Endothelial cell of umbilical vein (primary cell): ENCODE results near the gene FTSJ1. TPM values are rescaled to one million over a fixed set of nuclear protein-coding genes. Genes with fewer than 3 reads are reported as not detected.
A peak's percentile ranks its signal among the peaks of the same experiment; 100 is the strongest.

ENCODE experiments used
- BruUV-seq: library from RNA; stranded (reverse); fragments of 400-500 nt; replicated peaks from 2 replicates; lab custom pipeline; 2021; lab: Mats Ljungman, UMichigan
- CTCF ChIA-PET: fragments of 300-600, 350-600 bp; sonication (Branson Sonifier 250); formaldehyde crosslinking; loops from one replicate; lab custom pipeline; 2021; ENCODE audit warnings: antibody characterized with exemption, inconsistent platforms; lab: Charles Lee
- POLR2A ChIA-PET: fragments of 300-600, 350-600 bp; sonication (Branson Sonifier 250); formaldehyde crosslinking; loops from one replicate; lab custom pipeline; 2021; ENCODE audit warnings: antibody characterized with exemption, inconsistent platforms; lab: Charles Lee
- DNase-seq: peaks from one replicate; pipeline ENCODE4 v3.0.0-alpha.2; 2011; ENCODE audit warnings: low read depth, low spot score
- FAIRE-seq: peaks from 2 replicates; lab custom pipeline; 2011; peaks lifted over from hg19 to GRCh38; lab: Jason Lieb, UNC
- H2AFZ ChIP-seq: 2 replicates; pipeline ENCODE4 v1.6.0; 2012; ENCODE audit warnings: low read depth, low read length, control low read depth, inconsistent platforms
- H3K27ac ChIP-seq: 2 replicates; pipeline ENCODE4 v1.5.1; 2011; ENCODE audit warnings: low read depth, mild to moderate bottlenecking, control low read depth, low read length, moderate library complexity; ENCODE audit not compliant: insufficient read depth
- H3K27me3 ChIP-seq, 2 experiments: 2 replicates each; pipeline versions ENCODE4 v1.6.0 to v1.6.1; 2011; ENCODE audit warnings: low read length in 2 of 2, mixed read lengths in 1 of 2; ENCODE audit not compliant: control insufficient read depth in 2 of 2, insufficient read depth in 2 of 2
- H3K36me3 ChIP-seq, 2 experiments: 2 replicates in 1 of 2; 3 replicates in 1 of 2; pipeline ENCODE4 v1.5.1; 2011; ENCODE audit warnings: low read length in 2 of 2, mild to moderate bottlenecking in 1 of 2, moderate library complexity in 1 of 2; ENCODE audit not compliant: control insufficient read depth in 2 of 2, insufficient read depth in 2 of 2; ENCODE audit errors: extremely low read depth in 1 of 2
- H3K4me1 ChIP-seq: 3 replicates; pipeline ENCODE4 v1.5.1; 2011; ENCODE audit warnings: mild to moderate bottlenecking, low read length; ENCODE audit not compliant: control insufficient read depth, insufficient read depth; ENCODE audit errors: extremely low read depth
- H3K4me2 ChIP-seq: 2 replicates; pipeline ENCODE4 v1.6.1; 2011; ENCODE audit warnings: low read length, control low read depth, mixed read lengths; ENCODE audit not compliant: insufficient read depth
- H3K4me3 ChIP-seq, 3 experiments: fragments of 200-600 bp in 1 of 3; sonication (generic), shearing (Covaris generic) in 1 of 3; replicated peaks in 1 of 3; 2 replicates each; pipeline ENCODE4 v1.5.1; 2011 to 2016; ENCODE audit warnings: control low read depth in 3 of 3, low read length in 3 of 3, mild to moderate bottlenecking in 2 of 3, inconsistent platforms in 1 of 3, low read depth in 1 of 3, moderate library complexity in 1 of 3; ENCODE audit not compliant: insufficient read depth in 1 of 3
- H3K79me2 ChIP-seq: 2 replicates; pipeline ENCODE4 v1.6.0; 2012; ENCODE audit warnings: low read length, inconsistent platforms; ENCODE audit not compliant: control insufficient read depth, insufficient read depth
- H3K9ac ChIP-seq: replicated peaks from 2 replicates; pipeline ENCODE3; 2011; ENCODE audit warnings: low read length, control low read depth; ENCODE audit not compliant: insufficient read depth; ENCODE audit errors: extremely low read depth
- H3K9me1 ChIP-seq: replicated peaks from 3 replicates; pipeline ENCODE4 v1.6.0; 2011; ENCODE audit warnings: mild to moderate bottlenecking, low read length; ENCODE audit not compliant: control insufficient read depth, insufficient read depth; ENCODE audit errors: extremely low read depth
- H3K9me3 ChIP-seq: replicated peaks from 2 replicates; pipeline ENCODE4 v1.5.1; 2012; ENCODE audit warnings: low read length, inconsistent platforms; ENCODE audit not compliant: control insufficient read depth, insufficient read depth
- H4K20me1 ChIP-seq: replicated peaks from 2 replicates; pipeline ENCODE3; 2011; ENCODE audit warnings: mild to moderate bottlenecking, low read length; ENCODE audit not compliant: control insufficient read depth, insufficient read depth; ENCODE audit errors: extremely low read depth
- EZH2 ChIP-seq: IDR thresholded peaks from 2 replicates; pipeline ENCODE4 v1.6.1; 2012; ENCODE audit warnings: borderline replicate concordance, low read depth, mild to moderate bottlenecking, moderate library complexity, low read length, inconsistent platforms; ENCODE audit not compliant: severe bottlenecking
- FOS ChIP-seq: IDR thresholded peaks from 2 replicates; pipeline ENCODE4 v1.6.1; 2011; ENCODE audit warnings: mild to moderate bottlenecking, low read length, moderate library complexity, borderline replicate concordance; ENCODE audit not compliant: insufficient read depth
- MYC ChIP-seq: IDR thresholded peaks from one replicate; pipeline ENCODE4 v1.6.1; 2011; ENCODE audit warnings: mild to moderate bottlenecking, low read depth, low read length
- POLR2A ChIP-seq: IDR thresholded peaks from 2 replicates; pipeline ENCODE4 v1.6.1; 2012; ENCODE audit warnings: low read depth, mild to moderate bottlenecking, control low read depth, low read length
- dilution Hi-C: fragments of 300-500 bp; cut with MboI; formaldehyde crosslinking; loops from one replicate; pipeline ENCODE4 v1.15.0; 2019; ENCODE audit warnings: low sequenced_read_pairs; ENCODE audit not compliant: extremely low pct_ligation_motif_present
- intact Hi-C: fragments of 100-400 bp; cut with micrococcal nuclease; formaldehyde crosslinking; loops from one replicate; pipeline ENCODE4 v1.10.0; 2022
- polyA plus RNA-seq, 4 experiments: library from polyadenylated mRNA; depleted of rRNA in 3 of 4; stranded (reverse) in 3 of 4; unstranded in 1 of 4; fragments of >200 nt; gene quantifications; 2 replicates each; pipeline versions ENCODE4 v1.2.1 to v1.2.3, GENCODE V29; 2011 to 2012; ENCODE audit warnings: missing spikeins in 1 of 4
- total RNA-seq: library from RNA; stranded (reverse); gene quantifications from 2 replicates; pipeline ENCODE4 v1.2.3, GENCODE V29; 2021
- TF ChIP-seq, protein P1 (sequence below), 2 donors: IDR thresholded peaks; 1 replicate in 1 of 2; 2 replicates in 1 of 2; pipeline ENCODE4 v1.5.1; 2011; ENCODE audit warnings: low read length in 2 of 2, mild to moderate bottlenecking in 2 of 2, moderate library complexity in 2 of 2, control low read depth in 1 of 2, inconsistent platforms in 1 of 2, low read depth in 1 of 2; ENCODE audit not compliant: insufficient read depth in 1 of 2; ENCODE audit errors: extremely low read depth in 1 of 2
- TF ChIP-seq, protein P2 (sequence below): IDR thresholded peaks from 2 replicates; pipeline ENCODE4 v1.6.1; 2011; ENCODE audit not compliant: insufficient read depth, insufficient read length

Gene FTSJ1
- total and polyA plus RNA-seq, 2 donors (not counting 3 experiments of a cell fraction or from before 2014, with no cell fraction given), result 59.9 to 63.9 TPM

- POLR2A ChIA-PET, result no interaction called here
- Histone ChIP-seq H4K20me1 (no peaks in the 10 kb centered on the region), H3K79me2 (no peaks in the 10 kb centered on the region), H3K4me1 (peaks cover 7% of the 10 kb centered on the region), H3K4me2 (no peak overlapping the region), H3K36me3 (no peaks in the 10 kb centered on the region), H3K27ac (no peak overlapping the region), H3K27me3 (no peaks in the 10 kb centered on the region), H3K4me3 (no peak overlapping the region), H3K9ac (no peak overlapping the region), H3K9me3 (no peaks in the 10 kb centered on the region), H2AFZ (no peak overlapping the region), H3K9me1 (no peaks in the 10 kb centered on the region)
- intact Hi-C loops, result no loop called here
- CTCF ChIA-PET, result interaction anchor here (3.0 kb wide), 1 partner anchor 409 kb away, joined by 40 read pairs; no protein-coding TSS in a partner anchor
- FAIRE-seq (no peak), DNase-seq (no peak)
- no TSS peak for BruUV-seq
- TF ChIP-seq MYC (no peak), EZH2 (no peak), POLR2A (no peak), FOS (peak; percentile 57)
- TF ChIP-seq, protein P1, sequence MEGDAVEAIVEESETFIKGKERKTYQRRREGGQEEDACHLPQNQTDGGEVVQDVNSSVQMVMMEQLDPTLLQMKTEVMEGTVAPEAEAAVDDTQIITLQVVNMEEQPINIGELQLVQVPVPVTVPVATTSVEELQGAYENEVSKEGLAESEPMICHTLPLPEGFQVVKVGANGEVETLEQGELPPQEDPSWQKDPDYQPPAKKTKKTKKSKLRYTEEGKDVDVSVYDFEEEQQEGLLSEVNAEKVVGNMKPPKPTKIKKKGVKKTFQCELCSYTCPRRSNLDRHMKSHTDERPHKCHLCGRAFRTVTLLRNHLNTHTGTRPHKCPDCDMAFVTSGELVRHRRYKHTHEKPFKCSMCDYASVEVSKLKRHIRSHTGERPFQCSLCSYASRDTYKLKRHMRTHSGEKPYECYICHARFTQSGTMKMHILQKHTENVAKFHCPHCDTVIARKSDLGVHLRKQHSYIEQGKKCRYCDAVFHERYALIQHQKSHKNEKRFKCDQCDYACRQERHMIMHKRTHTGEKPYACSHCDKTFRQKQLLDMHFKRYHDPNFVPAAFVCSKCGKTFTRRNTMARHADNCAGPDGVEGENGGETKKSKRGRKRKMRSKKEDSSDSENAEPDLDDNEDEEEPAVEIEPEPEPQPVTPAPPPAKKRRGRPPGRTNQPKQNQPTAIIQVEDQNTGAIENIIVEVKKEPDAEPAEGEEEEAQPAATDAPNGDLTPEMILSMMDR (IDR thresholded peaks at IDR 0.05; ENCODE audit: extremely low read depth in 1 of 2, insufficient read depth in 1 of 2, low read depth in 1 of 2, low read length in 2 of 2), result no peak
- TF ChIP-seq, protein P2, sequence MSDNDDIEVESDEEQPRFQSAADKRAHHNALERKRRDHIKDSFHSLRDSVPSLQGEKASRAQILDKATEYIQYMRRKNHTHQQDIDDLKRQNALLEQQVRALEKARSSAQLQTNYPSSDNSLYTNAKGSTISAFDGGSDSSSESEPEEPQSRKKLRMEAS, result no peak
- dilution Hi-C loops, result no loop called here
Observed at GRCh38 chrX:48492293-48492910, 16.4 kb downstream of the FTSJ1 start.
